SK-MEL-5 (cell line): ENCODE results near the gene WBP2NL. TPM values are rescaled to one million over a fixed set of nuclear protein-coding genes. Genes with fewer than 3 reads are reported as not detected.
"Not testable (repeated sequence)": the region's sequence is repeated elsewhere in the genome, so short reads cannot be mapped to it uniquely, and the experiment has no call there.

ENCODE experiments used
- DNase-seq: peaks from one replicate; pipeline ENCODE4 v3.0.0-alpha.2; 2016; ENCODE audit warnings: low read depth, low spot score
- in situ Hi-C: cut with HindIII; loops from 2 replicates; pipeline ENCODE4 v1.10.0; 2016; ENCODE audit warnings: low sequenced_read_pairs, high pct_unique_total_duplicates, low pct_unique_long_range_greater_than_20kb
- polyA plus RNA-seq, 2 experiments: library from polyadenylated mRNA; depleted of rRNA; stranded (reverse); fragments of >200 nt; gene quantifications; 2 replicates each; pipeline ENCODE4 v1.2.3, GENCODE V29; 2015
- total RNA-seq: library from RNA; depleted of rRNA; stranded (reverse); fragments of >200 nt; shearing (Covaris generic); gene quantifications from 2 replicates; pipeline ENCODE4 v1.2.3, GENCODE V29; 2014; rRNA removed

Gene WBP2NL, protein sequence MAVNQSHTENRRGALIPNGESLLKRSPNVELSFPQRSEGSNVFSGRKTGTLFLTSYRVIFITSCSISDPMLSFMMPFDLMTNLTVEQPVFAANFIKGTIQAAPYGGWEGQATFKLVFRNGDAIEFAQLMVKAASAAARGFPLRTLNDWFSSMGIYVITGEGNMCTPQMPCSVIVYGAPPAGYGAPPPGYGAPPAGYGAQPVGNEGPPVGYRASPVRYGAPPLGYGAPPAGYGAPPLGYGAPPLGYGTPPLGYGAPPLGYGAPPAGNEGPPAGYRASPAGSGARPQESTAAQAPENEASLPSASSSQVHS
- total RNA-seq = 0.19 TPM in 1 of 2 replicates, not detected in the other
- 0.11 TPM in 1 of 2 replicates, not detected in the other for polyA plus RNA-seq (2015; cell fraction: cytosol; rRNA removed)
- polyA plus RNA-seq (2015; cell fraction: nucleus; rRNA removed) = 1.8 TPM in 1 of 2 replicates, not detected in the other

DNA sequence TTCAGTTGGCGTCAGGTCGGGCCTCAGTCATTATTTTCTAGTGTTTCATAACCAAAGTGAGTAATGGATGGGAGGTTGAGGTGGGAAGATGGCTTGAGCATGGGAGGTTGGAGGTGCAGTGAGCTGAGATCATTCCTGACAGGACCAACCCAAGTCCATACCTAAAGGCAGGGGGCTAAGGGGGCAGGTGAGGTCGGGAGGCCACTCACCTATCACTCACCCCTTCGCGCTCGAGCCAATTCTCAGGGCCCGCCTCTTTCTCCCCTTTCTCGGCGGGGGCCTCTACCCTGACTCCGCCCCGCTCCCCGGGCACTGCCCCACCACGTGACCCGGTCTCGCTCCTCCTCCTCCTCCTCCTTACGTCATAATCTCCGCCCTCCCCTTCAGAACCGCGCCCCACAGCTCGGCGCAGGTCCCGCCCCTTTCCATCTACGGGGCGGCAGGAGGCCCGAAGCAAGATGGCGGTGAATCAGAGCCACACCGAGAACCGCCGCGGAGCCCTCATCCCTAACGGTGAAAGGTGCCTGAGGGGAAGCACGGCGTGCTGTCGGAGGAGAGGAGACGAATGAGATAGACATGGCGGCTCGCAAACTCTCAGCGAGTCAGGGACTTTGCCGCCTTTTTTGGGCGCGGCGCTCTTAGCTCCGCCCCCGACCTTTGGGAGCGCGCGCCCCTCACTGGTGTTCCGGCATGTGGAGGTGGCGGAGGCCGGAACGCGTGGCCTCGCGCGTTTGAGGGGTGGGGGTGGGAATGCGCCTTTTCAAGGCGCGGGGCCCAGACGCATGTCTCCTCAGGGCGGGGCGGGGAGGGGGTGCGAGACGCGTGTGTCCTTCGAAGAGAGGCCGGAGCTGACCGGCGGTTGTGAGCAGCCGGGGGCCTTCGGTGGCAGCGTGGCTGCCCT lies at the start of gene WBP2NL:
Gene WBP2NL (plus strand): TSS at position 428 of the 901 bp plus-strand sequence. CDS start 31 bp downstream, at position 459.
- in situ Hi-C loops = no loop called here
- DNase-seq = peak; percentile 90

DNA sequence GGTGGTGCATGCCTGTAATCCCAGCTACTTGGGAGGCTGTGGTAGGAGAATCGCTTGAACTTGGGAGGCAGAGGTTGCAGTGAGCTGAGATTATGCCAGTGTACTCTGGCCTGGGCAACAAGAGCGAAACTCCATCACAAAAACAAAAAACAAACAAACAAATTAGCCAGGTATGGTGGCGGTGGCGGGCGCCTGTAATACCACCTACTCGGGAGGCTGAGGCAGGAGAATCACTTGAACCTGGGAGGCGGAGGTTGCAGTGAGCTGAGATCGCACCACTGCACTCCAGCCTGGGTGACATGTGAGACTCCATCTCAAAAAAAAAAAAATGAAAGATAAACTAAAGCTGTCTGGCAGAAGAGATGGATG lies 49.7 kb upstream of the WBP2NL start:
- DNase-seq, in situ Hi-C loops: not testable (repeated sequence)

DNA sequence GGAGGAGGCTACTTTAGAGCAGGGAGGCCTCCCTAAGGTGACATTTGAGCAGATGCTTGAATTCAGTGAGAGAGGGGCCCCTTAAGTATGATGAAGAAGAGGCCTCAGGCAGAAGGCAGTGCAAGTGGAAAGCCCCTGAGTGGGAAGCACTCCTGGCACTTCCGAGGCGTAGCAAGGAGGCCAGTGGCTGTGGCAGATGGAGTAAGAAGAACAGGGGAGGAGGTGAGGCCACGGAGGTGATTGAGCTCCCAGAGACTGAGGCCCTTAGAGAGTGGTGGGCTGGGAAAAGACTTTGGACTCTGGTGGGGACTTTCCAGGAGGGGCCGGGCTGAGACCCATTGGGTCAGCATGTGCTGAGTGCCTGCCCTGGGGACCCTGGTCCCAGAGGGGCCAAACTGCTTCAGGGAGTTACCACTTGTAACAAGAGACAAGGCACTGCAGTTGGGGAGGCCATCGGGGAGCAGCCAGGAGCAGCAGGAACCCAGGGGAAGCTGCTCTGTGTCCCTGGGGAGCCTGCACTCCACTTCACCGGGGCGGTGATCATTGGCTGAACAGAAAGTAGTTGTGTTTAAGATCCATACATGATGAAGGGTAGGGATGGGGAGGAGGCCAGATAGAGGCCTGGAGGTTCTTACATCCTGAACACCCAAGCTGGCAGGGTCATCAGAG lies 49.2 kb upstream of the WBP2NL start:
- DNase-seq = no peak
- in situ Hi-C loops = no loop called here

DNA sequence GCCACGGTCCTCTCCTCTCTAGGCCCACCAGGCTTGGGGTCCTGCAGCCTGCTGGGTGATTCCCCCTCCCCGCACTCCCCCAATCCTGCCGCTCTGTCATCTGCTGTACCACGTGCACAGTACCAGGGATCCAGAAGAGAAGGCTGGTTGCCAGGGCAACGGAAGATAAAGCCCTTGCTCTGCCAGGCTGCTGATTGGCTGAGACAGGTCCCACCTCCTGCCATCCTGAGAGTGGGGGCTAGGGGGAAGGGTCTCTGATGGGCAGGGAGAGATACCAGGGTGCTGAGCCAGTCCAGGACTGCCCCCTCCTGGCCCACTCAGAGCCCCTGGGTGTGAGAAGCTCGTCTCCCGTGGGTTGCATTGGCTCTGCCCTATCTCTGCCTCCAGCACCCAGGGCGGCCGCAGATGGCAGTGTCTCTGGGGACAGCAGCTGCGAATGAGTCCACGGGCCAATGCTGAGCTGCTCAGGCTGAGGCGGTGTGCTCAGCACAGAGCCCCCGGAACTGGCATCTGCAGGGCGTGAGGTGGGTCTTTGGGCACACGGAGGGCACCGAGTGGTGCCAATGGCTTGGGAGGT lies 46.6 kb upstream of the WBP2NL start, which contains the start of gene SMIM45:
Gene SMIM45 (plus strand): TSS at position 253 of the 577 bp plus-strand sequence.
- no peak for DNase-seq
- in situ Hi-C loops = no loop called here

DNA sequence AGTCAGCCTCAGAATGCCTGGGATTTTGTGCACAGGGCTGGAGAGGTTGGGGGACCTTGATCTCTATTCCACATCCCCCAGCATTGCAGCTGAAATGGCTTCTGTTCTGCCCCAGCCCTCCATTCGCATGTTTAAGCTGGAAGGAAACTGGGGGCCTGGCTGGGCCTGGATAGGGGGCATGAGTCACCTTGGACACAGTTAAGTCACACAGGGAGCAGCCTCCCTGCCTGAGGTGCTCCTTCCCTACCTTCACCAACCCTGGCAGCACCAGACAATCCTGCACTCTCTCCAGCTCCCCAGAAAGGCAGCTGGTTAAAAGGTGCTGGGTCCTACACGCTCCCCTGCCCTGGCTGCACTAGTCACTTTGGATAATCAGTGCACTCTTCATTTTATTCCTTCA lies 45.9 kb upstream of the WBP2NL start:
- in situ Hi-C loops = no loop called here
- no peak for DNase-seq

DNA sequence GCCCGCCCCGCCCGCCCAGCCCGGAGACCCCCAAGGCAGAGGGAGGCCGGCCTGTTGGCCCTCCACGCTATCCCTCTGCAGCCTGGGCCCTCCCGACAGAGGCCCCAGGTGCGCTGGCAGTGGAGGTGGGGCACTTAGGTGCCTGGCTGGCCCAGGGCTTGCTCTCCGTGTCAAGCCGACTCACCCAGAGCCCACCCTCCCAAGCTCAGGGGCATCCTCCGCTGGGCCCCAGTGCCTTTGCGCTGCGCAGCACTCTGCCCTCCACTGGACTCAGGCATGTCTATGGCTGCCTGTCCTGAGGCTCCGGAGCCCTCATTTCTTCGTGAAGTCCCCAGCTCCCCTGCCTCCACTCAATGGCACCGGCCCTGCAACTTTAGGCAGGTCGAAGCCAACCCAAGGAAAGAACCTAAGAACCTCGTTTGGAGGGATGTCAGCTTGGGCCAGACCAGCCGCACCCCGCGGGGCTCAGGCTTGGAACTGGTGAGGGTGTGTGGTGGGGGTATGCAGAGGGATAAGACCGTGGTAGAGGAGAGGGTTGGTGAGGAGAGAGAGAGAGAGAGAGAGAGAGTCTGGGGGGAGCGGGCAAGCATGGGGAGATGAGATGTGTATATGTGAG lies 40.5 kb upstream of the WBP2NL start:
- no peak for DNase-seq
- in situ Hi-C loops = no loop called here

DNA sequence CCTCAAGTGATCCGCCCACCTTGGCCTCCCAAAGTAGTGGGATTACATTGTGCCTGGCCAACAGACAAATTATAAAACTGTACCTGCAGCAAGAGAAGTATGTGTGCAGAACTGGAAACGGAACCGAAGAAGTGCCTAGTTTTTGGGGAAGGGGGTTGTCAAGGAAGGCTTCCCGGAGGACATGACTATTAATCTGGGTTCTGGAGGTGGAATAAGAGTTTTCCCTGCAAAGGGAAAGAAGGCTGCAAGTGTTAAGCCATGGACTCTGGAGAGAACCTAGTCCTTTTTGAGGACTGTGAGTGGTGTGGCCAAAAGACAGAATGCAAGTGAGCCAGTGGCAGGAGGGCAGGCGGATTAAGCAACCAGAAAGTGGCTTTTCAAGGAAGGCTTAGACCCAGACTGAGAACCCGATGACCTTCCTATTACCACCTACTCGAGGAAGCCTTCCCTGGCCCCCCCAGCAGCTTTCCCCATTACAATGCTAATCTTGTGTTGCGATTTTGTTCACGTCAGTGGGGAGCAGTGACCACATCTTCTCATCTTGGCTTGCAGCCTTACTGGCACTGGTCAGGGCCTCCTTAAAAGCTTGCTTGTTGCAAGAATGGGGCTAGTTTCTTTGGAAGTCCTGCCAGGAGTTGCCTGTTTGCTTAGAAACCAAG lies 35.0 kb upstream of the WBP2NL start:
- in situ Hi-C loops = no loop called here
- DNase-seq = peak; percentile 79

DNA sequence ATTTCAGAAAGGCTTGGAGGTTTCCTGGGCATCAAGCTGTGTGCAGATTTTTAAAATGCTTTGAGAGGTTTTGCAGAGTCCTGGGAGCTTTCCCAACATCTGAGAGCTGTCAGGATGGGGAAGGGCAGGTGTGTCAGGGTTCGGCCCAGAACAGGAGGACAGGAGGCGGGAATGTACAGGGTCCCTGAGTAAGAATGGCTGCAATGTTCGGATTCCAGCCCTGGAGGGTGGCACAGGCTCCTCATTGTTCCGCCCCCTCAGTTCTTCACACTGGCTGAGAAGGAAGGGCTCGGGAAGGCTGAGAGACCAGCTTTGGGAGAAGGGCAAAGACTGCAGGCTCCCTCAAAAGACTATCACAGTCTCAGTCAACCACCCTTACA lies 34.5 kb upstream of the WBP2NL start:
- in situ Hi-C loops = no loop called here
- DNase-seq = peak; percentile 76

DNA sequence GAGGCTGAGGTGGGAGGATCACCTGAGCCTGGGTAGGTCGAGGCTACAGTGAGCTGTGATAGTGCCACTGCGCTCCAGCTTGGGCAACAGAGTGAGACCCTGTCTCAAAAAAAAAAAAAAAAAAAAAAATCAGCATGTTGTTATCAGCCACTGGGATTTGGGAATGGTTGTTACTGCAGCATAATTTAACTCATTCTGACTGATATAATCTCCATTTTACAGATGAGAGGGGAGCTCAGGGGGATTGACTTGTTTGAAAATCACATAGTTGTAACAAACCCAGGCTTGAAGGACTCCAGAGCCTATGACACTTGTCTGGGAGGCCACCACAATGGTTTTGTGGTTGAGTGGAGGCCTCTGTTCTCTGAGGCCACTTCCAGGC lies 32.4 kb upstream of the WBP2NL start:
- in situ Hi-C loops = no loop called here
- no peak for DNase-seq

DNA sequence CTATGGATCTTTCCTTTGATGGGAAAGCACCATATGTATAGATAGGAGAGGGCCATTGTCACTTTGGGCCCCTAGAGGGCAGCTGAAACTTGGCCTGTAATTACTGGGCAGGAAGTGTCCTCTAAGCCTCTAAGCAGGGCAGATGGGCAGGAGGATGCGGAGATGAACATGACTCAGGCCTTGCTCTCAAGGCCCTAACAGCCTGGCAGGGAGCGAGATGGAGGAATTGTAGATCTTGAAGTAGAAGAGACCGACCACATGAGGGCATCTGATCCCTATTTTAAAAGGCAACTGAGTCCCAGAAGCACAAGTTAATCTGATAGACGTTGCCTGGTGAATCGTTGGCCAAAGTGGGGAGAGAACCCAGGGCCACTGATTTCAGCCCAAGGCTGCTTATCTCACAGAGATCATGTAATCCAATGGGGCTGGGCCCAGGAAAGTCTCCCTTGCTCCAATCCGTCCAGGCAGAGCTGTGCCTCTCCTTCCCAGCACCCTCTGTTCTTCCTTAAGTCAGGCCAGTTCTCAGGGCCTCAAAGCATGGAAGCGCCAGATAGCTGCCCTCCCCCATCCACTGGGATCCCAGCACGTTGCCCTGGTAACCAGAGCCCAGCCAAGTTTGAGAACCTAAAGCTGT lies 31.9 kb upstream of the WBP2NL start:
- in situ Hi-C loops = no loop called here
- DNase-seq = peak; percentile 93

DNA sequence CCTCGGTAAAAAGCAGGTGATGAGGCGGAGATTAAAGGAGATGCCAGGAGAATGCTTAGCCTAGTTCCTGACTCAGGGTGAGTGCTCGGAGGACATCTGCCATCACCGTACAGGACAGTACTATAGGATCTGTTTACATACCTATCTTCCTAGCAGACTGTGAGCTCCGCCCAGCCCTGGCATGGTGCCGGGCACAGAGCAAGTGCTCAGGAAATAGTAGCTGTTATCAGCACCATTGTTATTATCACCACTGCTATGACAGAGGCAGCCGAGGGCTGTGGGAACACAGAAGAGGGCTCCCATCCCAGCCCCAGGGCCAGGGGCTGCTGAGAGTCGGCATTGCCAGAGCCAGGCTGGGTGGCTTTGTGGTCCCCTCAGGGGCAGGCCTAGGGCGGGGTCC lies 30.0 kb upstream of the WBP2NL start:
- DNase-seq = no peak
- in situ Hi-C loops = no loop called here

DNA sequence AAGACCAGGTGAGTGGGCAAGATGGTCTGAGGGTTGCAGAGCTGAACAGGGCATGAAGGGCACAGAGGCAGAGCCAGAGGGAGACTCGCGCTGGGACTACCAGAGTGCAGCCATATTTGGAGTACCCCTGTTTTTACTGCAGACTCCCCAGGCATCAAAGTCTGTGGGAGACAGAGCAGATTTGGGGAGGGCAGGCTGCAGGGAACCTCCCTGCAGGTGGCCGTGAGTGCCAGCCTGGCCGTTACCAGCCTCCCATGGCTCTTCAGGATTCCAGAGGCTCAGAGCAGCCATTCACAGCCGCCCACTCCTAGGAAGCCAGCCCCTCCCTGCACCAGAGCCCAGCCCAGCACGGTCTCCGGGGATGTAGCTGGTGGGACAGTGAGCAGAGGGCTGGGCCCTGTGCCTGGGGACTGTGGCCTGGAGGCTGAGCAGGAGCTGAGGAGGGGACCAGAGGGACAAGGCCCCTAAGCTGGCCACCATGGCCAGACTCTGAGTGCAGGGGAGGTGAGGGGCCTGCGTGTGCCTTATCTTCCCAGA lies 29.4 kb upstream of the WBP2NL start, which contains the start of gene SEPTIN3:
Gene SEPTIN3 (plus strand): TSS at position 334 of the 537 bp plus-strand sequence. CDS start 2,050 bp downstream, outside the sequence.
- DNase-seq = no peak
- in situ Hi-C loops = no loop called here

DNA sequence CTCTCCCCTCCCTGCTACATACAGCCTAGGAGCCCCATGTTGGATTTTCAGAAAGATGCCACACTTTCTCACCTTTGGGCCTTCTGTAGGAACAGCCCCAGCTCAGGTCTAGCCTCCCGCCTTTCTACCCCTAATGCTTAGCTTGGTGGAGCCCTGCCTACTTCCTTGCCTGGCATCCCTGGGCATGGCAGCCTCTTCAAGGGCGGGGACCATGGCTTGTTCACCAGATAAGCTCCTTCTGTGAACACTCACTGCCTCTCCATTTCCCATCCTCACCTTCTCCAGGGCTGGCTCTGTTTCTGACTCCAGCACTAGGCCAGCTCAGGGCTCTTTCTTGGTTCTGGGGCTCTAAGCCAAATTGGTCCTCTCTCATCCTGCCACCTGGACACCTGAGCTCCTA lies 28.0 kb upstream of the WBP2NL start:
- in situ Hi-C loops = no loop called here
- DNase-seq = no peak

DNA sequence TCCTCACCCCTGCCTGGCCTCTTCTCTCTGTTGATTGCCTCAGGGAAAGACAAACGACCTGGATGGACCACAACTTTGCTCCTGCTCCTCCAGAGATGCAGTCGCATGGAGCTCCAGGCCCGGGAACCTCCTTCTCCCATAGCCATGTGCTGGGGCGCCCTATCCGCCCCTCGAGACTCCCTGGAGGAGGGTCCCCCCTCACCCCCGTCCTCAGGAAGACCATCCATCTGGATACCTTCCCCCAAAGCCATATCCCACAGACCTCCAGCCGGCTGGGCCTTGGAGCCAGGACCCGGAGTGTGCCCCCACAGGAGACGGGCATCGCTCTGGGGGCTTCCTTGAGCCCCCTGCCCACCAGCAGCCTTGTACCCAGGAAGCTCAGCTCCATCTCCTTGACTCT lies 27.2 kb upstream of the WBP2NL start:
- in situ Hi-C loops = no loop called here
- no peak for DNase-seq

DNA sequence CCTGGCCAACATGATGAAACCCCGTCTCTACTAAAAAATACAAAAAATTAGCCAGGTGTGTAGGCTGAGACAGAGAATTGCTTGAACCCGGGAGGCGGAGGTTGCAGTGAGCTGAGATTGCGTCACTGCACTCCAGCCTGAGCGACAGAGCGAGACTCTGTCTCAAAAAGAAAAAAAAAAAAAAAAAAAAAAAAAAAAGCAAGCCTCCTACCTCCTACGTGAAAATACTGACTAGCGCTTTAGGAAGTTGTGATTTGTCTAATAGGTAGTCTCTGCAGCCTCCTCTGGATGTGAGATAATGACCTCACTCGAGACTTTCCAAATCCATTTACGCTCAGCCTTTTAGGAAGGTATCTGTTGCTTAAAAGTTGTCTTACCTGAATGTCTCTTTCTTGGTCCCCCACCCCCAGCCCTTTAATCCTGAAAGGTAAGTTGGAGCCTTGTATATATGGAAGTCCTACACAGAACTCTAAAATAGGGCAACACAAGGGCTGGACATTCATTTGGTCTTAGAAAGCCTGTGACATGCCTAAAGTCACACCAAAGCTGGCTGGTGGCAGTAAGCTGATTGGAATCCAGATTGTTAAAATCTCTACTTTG lies 23.8 kb upstream of the WBP2NL start:
- in situ Hi-C loops = no loop called here

More for the DNA sequence above, 23.8 kb upstream of the WBP2NL start:
- no peak for DNase-seq
